ENCODE results near the gene MS4A10.

- TF ChIP-seq CTCF (conservative IDR thresholded peaks at IDR 0.05; ENCODE audit: low read depth, low read length) (no peak), EZH2 (IDR thresholded peaks at IDR 0.05; ENCODE audit: low read length, unreplicated experiment) (no peak), EZH2phosphoT487 (IDR thresholded peaks at IDR 0.05; ENCODE audit: borderline replicate concordance, low read length) (no peak)
These were observed 57.8 kb downstream of the MS4A10 start for GRCh38 chr11:60842668-60843600.

Measured in PC-3 (cell line).